OCI-LY1 (cell line): ENCODE results near the gene CACFD1.

Source experiments
- CTCF ChIP-seq: fragments of 200-600 bp; sonication (generic), shearing (Covaris generic); IDR thresholded peaks from 2 replicates; pipeline ENCODE4 v1.5.1; 2017; ENCODE audit warnings: mild to moderate bottlenecking, antibody characterized with exemption, low read length, moderate library complexity, mixed read lengths
- EZH2 ChIP-seq: fragments of 200-600 bp; sonication (generic), shearing (Covaris generic); IDR thresholded peaks from 2 replicates; pipeline ENCODE4 v1.8.0; 2017; ENCODE audit warnings: borderline replicate concordance, mixed run types, mild to moderate bottlenecking, antibody characterized with exemption, low read length, moderate library complexity, mixed read lengths

GRCh38 chr9:133490865-133491655 lies 31.3 kb downstream of the CACFD1 start:
- TF ChIP-seq CTCF, result no peak
- no peak for TF ChIP-seq EZH2
